Loucy (cell line): Measurements from ENCODE around the gene GMPR2.

Source experiments
- H2AFZ ChIP-seq: fragments of 200-600 bp; sonication (generic); 2 replicates; pipeline ENCODE4 v1.6.0; 2016; ENCODE audit warnings: antibody characterized with exemption, mild to moderate bottlenecking, low read length, moderate library complexity
- H3F3A ChIP-seq: fragments of 200-600 bp; 2 replicates; pipeline ENCODE4 v1.6.0; 2016; ENCODE audit warnings: antibody characterized with exemption, low read depth, mild to moderate bottlenecking
- H3K27me3 ChIP-seq: fragments of 200-600 bp; sonication (generic); 2 replicates; pipeline ENCODE4 v1.6.1; 2014; ENCODE audit warnings: low read length, mild to moderate bottlenecking; ENCODE audit not compliant: insufficient read depth, poor library complexity, severe bottlenecking
- H3K36me3 ChIP-seq: fragments of 200-600 bp; sonication (generic); 2 replicates; pipeline ENCODE4 v1.6.1; 2016; ENCODE audit warnings: low read length; ENCODE audit not compliant: insufficient read depth
- H3K4me1 ChIP-seq: fragments of 200-600 bp; sonication (generic); 2 replicates; pipeline ENCODE4 v1.5.1; 2014; ENCODE audit warnings: low read length, mild to moderate bottlenecking; ENCODE audit not compliant: insufficient read depth, poor library complexity, severe bottlenecking
- H3K4me2 ChIP-seq: fragments of 200-600 bp; sonication (generic); 2 replicates; pipeline ENCODE4 v1.6.0; 2014; ENCODE audit warnings: antibody characterized with exemption, low read length, low read depth, mild to moderate bottlenecking; ENCODE audit not compliant: poor library complexity, severe bottlenecking
- H3K4me3 ChIP-seq: fragments of 200-600 bp; sonication (generic); 2 replicates; pipeline ENCODE4 v1.5.1; 2014; ENCODE audit warnings: low read length, mild to moderate bottlenecking, mixed read lengths; ENCODE audit not compliant: poor library complexity, severe bottlenecking
- H3K79me2 ChIP-seq: fragments of 200-600 bp; sonication (generic); 2 replicates; pipeline ENCODE4 v1.6.1; 2014; ENCODE audit warnings: low read length; ENCODE audit not compliant: insufficient read depth
- H3K9ac ChIP-seq: fragments of 200-600 bp; sonication (generic); 2 replicates; pipeline ENCODE4 v1.6.0; 2014; ENCODE audit warnings: mild to moderate bottlenecking, low read depth, low read length, moderate library complexity; ENCODE audit not compliant: poor library complexity, severe bottlenecking
- H3K9me2 ChIP-seq: fragments of 200-600 bp; sonication (generic); replicated peaks from 2 replicates; pipeline ENCODE4 v1.6.1; 2016; ENCODE audit warnings: low read depth, low read length, mixed read lengths
- H3K9me3 ChIP-seq: fragments of 200-600 bp; sonication (generic); 2 replicates; pipeline ENCODE4 v1.6.1; 2014; ENCODE audit warnings: mild to moderate bottlenecking, antibody characterized with exemption, low read length, low read depth; ENCODE audit not compliant: insufficient read depth
- H4K20me1 ChIP-seq: fragments of 200-600 bp; sonication (generic); 2 replicates; pipeline ENCODE4 v1.6.0; 2014; ENCODE audit warnings: antibody characterized with exemption, low read length, mild to moderate bottlenecking; ENCODE audit not compliant: insufficient read depth, poor library complexity, severe bottlenecking
- CTCF ChIP-seq: fragments of 200-600 bp; sonication (generic); conservative IDR thresholded peaks from 2 replicates; pipeline ENCODE4 v1.5.1; 2014; ENCODE audit warnings: mild to moderate bottlenecking, antibody characterized with exemption, low read length
- EZH2phosphoT487 ChIP-seq: fragments of 200-600 bp; IDR thresholded peaks from 2 replicates; pipeline ENCODE4 v1.6.1; 2018; ENCODE audit warnings: antibody characterized with exemption, mild to moderate bottlenecking, moderate library complexity, borderline replicate concordance

The GMPR2 gene

GRCh38 chr14:24196071-24197055 lies 36.4 kb upstream of the GMPR2 start:
- Histone ChIP-seq H3K79me2 (peaks cover 44% of the 10 kb centered on the region), H2AFZ (peak overlapping the region; percentile 96), H3K27me3 (no peaks in the 10 kb centered on the region), H3K4me2 (peak overlapping the region; percentile 99), H3F3A (no peaks in the 10 kb centered on the region), H3K4me1 (peaks cover 24% of the 10 kb centered on the region), H3K9me3 (no peaks in the 10 kb centered on the region; the same call in 1 of the 2 replicates), H3K4me3 (peak overlapping the region; percentile 92), H4K20me1 (no peaks in the 10 kb centered on the region), H3K36me3 (no peaks in the 10 kb centered on the region), H3K9me2 (no peaks in the 10 kb centered on the region), H3K9ac (peak overlapping the region; percentile 92)
- TF ChIP-seq EZH2phosphoT487 (no peak), CTCF (no peak)

GRCh38 chr14:24197056-24197450 lies 35.7 kb upstream of the GMPR2 start:
- Histone ChIP-seq H3K9ac (peak overlapping the region; percentile 92), H3K4me3 (peak overlapping the region; percentile 53)

More at GRCh38 chr14:24197056-24197450, 35.7 kb upstream of the GMPR2 start:
- no peak for TF ChIP-seq EZH2phosphoT487
- TF ChIP-seq CTCF: no peak
- H3K4me2 ChIP-seq: peak overlapping the region; percentile 99
- H3K27me3 ChIP-seq: no peaks in the 10 kb centered on the region
- no peak overlapping the region for H2AFZ ChIP-seq
- no peaks in the 10 kb centered on the region; the same call in 1 of the 2 replicates for H3K9me3 ChIP-seq
- H3K36me3 ChIP-seq: no peaks in the 10 kb centered on the region
- no peaks in the 10 kb centered on the region for H4K20me1 ChIP-seq
- peaks cover 24% of the 10 kb centered on the region for H3K4me1 ChIP-seq
- H3K79me2 ChIP-seq: peaks cover 42% of the 10 kb centered on the region
- H3F3A ChIP-seq: no peaks in the 10 kb centered on the region
- H3K9me2 ChIP-seq: no peaks in the 10 kb centered on the region
